NCI-H1417 treated with DMSO at 0.1 percent for 48 hours (cell line): Measurements from ENCODE around the gene PAX9.

Source experiments
- DNase-seq: peaks from one replicate; lab custom pipeline; 2025; lab: John Stamatoyannopoulos, UW

The PAX9 gene

DNA sequence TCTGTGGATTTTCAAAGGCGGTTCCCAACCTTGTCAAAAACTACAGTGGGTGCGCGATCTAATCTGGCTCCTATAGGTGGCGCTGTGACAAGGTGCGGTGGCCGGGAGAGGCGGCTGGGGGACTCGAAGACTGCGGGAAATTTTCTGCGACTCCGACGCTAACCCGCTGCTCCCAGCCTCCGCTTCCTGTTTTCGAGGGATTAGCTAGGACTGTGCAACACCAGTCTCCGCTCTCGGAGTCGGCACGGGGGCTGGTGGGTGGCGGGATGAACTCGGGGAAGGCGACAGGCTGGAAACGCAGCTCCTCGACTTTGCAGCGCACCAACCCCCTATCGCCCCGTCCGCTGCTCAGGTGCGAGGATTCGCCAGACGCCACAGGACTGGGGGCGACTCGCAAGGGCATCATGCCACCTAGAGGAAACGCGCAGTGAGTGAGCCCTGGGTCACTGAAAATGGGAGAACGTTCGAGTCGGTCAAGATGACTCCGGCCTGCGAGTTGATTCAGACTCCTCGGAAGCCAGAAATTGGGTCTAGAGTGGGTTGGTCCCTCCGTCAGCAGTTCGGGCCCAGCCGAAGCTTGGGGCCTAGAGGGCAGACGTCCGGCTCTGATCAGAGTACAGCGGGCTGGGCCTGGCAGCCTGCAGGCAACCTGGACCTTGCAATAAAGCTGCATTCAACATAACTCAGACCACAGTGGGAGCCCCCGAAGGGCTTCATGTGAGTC lies 5.5 kb upstream of the PAX9 start:
- no peak for DNase-seq

DNA sequence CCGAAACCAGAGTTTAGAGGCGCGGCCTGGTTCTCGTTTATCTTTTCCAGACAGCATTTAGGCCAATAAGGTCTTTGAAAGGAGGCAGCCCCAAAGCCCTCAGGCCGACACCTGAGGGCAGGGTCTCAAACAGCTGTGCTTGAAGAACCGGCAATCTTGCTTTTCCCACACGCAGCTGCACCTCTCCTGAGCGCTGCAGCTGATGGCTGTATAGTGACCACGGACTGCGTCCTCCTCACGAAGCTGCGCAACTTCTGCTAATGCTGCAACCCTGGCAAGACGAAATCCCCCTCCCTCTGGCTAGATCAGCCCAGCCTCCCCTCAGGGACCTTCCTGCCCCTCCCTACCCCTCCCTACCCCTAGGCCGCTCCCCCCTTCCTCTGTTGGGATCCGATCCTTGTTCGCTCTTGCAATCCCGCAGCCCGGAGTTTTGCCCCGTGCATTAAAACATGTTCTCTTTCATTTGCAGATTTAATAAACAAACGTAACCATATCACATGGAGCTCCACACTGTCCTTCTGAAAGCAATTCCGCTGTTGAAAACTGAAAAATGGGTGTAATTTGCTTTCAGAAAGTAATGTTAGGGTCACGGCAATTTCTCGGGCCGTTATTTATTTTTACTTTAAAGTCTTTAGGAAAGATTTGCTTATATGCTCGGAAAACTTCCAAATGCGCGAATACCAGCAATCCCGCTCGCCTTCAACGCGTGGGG lies 4.8 kb upstream of the PAX9 start:
- no peak for DNase-seq

DNA sequence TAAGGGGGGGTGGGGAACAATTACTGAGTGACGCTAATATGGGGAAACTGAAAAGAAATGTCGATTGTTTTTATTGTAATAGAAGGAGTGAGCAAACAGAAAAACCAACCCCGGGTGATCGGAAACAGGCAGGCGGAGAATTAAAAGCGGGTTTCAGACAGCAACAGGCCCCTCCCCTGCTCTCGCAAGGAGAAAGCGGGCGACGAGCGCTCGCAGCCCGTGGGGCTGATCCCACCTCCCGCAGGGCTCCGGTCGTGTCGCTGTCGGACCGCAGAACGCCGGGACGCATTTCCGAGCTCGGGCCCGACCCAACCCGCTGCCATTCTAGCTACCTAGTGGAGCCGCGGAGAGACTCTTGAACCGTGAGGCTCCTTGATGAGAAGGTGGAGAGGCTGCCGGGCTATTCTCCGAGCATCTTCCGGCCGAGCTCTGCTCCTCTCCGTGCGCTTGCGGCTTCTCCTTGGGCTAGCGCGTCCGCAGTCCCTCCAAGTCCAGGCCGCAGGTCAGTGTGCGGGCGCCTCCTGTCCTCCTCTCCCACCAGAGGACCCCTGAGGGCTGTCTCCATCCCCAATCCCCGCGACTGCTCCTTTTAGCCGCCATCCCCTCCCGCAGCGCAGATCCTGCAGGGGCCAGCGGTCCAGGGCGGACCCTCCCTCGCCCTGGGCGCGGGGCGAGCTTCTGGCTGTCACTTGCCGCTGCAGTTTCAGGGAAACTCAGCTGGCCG lies 4.1 kb upstream of the PAX9 start:
- DNase-seq = no peak

DNA sequence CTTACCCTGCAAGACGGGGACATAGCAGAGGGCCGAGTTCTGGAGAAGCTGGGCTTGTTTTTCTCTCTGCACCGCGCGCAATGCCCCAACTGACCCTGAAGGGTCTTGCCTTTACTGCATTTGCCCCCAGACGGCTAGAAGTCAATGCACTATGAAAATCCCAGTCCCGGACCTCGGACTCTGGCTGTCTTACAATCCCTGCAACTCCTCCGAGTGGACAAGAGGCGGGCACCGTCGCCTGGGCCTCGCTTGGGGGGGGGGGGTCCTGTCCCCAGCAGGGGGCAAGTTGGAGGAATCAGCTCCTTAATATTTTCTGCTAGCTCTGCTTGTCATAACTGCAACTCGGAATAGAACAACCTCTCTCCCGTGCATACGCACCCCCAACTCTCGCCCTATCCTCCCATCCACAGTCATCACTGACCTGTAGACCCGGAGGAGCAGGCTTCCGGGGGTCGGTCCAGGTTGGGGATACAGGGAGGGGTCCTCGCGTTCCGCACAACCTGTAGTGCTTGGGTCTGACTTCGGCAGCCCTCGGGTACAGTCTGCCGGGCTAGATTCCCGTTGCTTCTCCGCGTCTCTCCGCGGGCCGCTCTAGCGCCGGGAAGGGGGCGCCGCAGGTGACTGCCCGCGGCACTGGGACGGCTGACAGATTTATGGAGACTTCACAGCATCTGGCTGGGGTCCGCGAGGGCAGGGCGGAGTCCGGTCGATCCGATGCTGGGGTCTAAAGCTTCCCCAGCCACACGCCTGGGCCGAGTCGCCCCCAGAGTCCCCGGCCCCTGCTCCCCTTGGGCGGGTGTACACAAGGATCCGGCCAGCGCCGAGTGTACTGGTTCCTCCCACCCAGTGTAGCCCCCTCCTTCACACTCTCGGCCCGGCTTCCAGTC lies 3.3 kb upstream of the PAX9 start:
- DNase-seq = no peak

DNA sequence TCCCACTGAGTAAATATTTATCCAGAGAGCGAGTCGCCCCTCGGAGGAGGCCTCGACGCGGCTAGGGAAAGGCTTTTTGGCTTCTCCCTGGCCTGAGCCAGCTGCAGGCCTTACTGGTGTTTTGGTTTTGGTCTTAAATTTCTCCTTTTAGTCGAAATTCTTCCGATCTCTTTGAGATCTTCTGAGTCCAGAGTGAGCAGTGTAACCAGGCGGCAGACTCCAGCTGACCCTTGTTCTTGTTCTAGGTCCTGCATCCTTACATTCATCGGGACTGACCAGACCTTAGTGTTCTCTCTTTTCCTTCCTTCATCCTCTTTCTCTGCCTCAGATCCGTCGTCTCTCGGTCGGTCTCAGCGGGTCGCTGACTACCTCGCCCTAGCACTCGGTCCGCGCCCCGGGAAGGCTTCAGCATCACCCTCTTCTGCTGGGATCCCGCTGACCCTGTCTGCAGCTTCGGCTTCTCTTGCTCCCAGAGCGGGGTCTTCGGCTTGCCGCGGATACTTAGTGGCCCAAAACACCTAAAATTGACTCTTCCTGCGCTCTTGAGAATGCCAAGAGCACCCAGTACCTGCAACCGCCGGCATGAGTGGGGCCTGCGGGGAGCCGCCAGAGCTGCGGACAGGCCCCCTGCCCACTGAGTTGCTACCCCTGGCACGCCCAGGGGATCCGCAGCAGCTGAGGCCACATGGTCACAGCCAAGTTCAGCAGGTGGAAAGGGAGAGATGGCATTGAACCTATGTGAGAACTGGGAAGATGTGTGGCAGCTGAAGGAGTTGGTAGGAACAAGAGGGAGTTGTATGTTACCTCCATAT lies 2.4 kb upstream of the PAX9 start:
- DNase-seq = no peak

DNA sequence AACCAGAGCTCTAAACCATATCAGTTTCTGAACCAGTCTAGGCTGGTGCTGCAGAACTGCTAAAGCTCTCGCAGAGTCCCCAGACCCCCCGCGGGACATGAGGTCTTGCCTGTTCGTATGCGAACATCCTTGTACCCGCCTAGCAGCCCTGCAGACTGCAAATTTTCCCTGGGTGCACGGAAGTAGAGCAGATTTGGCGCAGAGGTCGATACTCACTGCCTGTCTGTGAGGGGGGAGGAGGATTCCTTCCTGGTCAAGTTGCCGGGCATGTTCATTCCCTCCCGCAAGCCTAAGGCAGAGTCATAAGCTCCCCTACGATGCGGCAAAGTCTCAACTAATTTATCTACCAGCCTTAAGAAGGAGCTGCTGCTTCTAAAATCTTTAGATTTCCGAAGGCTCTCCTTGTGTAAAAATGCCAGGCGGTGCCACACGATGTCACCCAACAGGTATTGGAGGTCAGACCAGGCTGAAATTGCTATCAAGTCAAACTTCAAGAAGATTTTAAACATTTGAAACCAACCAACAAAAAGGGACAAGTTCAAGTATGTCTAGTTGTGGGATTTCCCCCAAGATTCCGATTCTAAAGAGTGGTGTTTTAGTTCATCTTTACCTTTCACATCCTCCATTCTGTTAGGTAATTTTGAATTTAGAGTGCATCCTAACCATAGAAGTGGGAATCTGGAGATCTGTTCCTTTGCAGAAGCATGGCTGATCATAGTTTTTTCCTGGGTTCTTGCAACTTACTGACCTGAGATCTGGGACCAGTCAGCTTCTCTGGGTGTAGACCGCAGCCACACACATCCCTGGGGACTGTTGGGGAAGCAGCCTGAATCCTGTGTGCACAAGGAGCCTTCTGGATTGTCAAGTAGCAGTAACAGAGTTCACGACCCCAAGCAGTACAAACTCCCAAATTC lies 1.6 kb upstream of the PAX9 start:
- DNase-seq = no peak

DNA sequence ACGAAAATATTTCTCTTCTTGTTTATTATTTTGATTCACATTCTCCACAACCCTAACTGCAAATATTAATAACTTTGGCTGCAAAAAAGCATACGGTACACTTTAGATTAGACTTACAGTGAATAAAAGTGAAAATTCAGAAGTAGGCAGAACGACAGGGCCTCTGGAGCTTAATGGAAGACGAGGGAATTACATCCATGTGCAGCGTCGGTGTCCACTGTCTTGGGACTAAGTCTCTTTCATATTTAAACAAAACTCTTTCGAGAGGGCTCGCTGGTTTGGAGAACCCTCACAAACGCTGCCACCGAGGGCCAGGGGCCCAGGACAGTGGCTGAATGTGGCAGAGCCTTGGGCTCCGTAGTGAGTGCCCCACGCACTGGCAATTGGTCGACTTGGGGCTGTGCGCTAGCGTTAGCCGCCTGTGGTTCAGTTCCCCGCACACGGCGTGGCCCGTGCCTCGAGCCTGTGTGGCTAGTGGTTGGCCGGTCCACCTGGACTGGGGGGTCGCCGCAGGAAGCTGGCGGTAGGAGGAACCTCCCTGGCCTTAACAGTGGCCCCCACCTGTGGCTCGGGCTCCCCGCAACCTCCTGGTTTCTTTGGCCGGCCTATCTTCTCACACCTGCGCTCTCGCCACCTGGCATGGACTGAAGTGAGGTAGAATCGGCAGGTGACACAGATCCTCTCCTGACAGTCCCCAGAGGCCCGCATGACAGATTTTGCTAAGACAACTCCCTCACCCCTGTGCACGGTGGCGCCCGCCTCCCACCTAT lies 739 bp upstream of the PAX9 start:
- DNase-seq = peak; percentile 95

DNA sequence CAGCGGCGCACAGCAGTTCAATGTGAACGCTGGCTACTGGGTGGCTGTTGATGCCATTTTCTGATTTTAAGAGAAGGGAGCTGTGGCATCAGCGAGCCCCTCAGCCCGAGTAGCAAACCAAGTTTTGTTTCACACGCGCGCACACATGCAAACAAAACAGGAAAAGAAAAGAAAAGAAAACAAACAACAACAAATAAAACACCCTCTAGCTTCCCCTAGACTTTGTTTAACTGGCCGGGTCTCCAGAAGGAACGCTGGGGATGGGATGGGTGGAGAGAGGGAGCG lies 540 bp downstream of the PAX9 start:
- DNase-seq = no peak

DNA sequence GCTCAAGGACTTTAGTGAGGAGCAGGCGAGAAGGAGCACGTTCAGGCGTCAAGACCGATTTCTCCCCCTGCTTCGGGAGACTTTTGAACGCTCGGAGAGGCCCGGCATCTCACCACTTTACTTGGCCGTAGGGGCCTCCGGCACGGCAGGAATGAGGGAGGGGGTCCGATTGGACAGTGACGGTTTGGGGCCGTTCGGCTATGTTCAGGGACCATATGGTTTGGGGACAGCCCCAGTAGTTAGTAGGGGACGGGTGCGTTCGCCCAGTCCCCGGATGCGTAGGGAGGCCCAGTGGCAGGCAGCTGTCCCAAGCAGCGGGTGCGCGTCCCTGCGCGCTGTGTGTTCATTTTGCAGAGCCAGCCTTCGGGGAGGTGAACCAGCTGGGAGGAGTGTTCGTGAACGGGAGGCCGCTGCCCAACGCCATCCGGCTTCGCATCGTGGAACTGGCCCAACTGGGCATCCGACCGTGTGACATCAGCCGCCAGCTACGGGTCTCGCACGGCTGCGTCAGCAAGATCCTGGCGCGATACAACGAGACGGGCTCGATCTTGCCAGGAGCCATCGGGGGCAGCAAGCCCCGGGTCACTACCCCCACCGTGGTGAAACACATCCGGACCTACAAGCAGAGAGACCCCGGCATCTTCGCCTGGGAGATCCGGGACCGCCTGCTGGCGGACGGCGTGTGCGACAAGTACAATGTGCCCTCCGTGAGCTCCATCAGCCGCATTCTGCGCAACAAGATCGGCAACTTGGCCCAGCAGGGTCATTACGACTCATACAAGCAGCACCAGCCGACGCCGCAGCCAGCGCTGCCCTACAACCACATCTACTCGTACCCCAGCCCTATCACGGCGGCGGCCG lies 1.1 kb downstream of the PAX9 start:
- no peak for DNase-seq

DNA sequence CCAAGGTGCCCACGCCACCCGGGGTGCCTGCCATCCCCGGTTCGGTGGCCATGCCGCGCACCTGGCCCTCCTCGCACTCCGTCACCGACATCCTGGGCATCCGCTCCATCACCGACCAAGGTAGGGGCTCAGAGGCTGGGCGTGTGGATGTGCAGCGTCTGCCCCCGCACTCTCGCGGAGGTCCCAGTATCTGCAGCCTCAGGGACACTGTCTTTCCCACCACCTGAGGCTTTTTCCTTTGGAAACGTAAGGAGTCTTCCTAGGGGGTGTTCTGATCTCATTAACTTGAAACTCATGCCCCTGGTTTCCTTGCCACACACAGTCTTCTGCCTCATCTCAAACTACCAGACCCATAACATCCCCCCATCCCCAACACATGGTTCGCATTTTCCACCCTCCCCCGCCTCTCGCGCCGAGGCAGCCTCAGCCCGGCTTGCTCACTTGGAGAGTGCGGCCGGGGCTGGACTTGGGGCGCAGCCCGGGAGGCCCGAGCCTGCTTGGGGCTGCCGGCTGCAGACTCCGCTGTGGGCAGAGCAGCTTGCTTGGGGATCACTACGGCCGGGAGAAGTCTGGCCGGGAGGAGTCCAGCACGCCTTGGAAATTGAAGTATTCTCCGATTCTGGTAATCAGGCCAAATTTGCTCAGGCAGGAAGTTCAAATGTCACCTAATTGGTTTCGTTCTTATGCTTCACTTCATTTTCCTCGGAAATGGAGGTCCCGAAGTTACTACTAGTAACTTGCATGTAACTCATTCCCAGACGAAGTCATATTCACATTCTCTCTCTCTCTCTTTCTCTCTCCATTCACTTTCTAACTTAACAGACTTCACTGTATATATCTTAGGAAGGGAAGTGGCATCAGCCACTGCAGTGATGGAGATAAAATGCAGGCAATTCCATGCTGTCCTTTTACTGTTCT lies 2.0 kb downstream of the PAX9 start:
- DNase-seq = no peak

DNA sequence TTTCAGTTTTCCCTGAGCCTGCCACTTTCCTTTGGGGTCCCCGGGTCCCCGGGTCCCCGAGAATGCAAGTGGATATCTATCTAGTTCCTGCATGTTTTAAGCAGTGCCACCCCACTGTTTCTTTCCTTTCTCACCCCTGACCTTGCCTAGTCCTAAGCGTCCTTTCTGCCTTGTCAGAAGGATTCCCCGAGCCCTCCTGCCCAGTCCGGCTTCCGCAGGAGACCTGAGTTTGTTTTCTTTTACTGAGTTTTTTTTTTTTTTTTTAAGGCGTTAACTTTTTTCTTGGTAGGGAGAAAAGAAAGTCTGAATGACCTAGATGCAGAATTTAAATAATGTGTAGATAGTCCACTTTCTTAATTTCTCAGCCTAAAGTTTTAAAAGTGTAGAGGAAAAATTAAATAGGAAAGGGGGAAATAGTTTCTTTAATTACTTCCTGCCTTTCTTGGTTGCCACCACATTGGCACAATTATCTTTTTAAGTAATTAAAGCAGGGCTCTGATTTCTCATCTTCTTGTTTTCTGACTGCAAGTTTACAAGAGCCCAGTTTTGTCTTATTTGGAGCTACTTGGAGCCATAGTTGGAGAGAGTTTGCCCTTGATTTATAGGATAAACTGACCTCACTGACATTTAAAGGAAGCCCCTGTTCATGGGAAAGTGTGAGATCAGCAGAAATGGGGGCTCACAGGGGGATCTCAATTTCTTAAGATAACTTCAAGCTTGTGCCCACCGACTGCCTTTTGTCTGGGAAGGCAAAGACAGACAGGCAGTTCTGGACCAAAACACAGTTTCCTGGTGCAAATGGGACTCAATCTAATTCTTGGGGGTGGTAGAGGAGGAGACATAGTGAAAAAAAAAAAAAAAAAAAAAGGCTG lies 2.9 kb downstream of the PAX9 start:
- DNase-seq = no peak

DNA sequence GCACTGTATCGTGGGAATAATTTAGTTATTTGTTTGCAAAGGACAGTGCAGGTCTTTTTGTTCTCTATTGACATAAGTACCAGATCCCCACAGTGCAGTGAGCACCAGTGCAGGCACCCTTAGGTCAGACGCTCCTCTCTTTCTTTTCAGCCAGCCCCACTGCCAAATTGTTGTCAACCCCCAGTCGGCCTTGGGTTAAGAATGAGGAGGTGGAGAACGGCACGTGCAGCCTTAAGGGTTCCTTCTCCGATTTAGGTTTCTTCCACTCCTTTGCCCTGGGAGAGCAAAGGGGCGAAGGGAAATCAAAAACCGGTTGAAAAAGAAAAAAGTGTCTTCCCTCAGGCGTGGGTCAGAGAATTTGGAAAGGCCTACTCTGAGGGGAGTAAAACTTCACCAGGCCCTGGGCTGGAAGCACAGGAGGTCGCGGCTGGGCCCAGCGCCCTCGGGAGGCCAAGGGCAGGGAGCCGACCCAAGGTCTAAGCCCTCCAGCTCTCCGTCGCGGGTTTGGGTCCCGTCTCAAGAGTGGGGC lies 4.3 kb downstream of the PAX9 start:
- DNase-seq = no peak

DNA sequence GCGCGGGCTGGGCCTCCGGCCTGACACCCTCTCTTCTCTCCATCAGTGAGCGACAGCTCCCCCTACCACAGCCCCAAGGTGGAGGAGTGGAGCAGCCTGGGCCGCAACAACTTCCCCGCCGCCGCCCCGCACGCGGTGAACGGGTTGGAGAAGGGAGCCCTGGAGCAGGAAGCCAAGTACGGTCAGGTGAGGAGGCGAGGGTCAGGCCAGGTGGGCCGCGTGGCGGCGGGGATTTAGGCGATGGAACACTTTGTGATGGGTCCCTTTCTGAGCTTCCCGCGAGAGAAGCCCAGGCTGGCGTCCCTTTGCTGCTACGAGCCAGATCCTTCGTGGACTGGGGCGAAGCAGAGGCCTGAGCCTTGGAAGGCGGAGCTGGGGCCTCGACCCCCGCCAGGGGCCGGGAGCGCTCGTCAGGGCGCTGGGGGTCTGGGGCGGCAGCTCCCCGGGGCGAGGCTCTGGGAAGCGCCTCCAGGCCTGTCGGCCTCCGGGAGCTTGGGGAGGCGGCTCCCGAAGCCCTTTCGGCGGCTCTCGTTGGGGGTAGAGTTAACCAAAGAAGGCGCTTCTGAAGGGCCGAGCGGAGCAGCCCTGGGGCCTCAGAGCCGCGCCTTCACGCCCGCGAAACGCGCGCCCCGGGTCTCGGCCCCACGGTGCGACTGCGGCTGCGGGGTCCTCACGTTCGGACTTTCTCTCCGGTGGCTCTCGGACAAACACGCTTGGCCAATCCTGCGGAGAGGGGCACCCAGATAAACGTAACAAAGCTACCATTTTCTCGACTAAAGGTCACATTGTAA lies 5.0 kb downstream of the PAX9 start:
- DNase-seq = no peak

DNA sequence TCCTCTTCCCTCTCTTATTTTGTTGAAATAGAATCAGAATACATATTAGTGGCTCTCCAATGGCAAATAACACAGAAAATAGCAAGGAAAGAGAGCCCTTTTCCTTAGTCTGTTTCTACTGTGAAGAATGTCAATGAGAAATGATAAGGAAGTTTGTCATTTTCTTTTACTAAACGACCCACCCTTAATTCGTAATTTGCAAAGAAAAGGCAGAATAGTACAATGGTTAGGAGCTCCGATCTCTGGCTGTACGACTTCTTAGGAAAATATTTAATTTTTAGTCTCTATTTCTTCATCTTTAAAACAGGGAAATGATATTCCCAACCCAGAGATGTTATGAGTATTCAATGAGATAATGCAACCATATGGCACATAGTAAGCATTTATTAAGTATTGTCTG lies 6.0 kb downstream of the PAX9 start:
- DNase-seq = no peak

DNA sequence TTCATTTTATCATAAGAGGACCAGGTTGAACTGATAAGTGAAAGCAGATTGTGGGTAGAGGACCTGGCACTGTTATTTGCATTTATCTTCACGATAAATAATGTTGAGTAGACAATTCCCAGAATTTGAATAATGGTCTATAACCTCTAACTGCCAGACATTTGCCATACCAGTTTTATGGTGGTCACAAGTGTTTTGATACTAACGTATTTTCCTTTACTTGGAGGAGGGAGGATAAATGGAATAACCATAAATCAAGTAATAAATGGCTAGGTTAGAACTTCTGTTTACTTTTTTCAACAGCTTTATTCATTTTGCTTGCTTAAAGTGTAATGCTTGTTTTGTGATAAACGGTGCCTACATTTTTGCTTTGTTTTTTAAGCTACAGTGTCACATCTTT lies 9.5 kb downstream of the PAX9 start:
- DNase-seq = peak; percentile 36

DNA sequence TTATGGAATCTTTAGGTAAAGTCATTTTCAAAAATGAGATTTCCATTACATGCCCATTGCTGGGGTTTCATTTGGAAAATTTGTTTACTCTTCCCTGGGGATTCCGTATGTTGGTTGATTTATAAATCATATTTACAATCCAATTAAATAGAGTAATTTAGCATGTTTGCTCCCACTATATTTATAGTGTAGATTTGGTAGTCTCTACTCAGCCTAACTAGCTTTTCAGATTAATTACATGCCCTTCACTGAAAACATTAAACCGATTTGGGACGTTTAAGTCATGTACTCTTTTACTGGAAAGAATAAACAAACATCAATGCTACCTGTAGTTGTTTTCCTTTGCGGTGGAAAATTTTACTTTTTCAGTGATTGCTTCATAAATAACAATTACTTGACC lies 10.4 kb downstream of the PAX9 start:
- DNase-seq = peak; percentile 87
